HG03521 (cell line): ENCODE results near the gene CLCN4.

Source experiments
- ATAC-seq: cut with Tn5 transposase; IDR thresholded peaks from one replicate; pipeline ENCODE4 v1.9.1; 2021; ENCODE audit warnings: mild to moderate bottlenecking, moderate library complexity; ENCODE audit not compliant: unreplicated experiment

CLCN4 gene

DNA sequence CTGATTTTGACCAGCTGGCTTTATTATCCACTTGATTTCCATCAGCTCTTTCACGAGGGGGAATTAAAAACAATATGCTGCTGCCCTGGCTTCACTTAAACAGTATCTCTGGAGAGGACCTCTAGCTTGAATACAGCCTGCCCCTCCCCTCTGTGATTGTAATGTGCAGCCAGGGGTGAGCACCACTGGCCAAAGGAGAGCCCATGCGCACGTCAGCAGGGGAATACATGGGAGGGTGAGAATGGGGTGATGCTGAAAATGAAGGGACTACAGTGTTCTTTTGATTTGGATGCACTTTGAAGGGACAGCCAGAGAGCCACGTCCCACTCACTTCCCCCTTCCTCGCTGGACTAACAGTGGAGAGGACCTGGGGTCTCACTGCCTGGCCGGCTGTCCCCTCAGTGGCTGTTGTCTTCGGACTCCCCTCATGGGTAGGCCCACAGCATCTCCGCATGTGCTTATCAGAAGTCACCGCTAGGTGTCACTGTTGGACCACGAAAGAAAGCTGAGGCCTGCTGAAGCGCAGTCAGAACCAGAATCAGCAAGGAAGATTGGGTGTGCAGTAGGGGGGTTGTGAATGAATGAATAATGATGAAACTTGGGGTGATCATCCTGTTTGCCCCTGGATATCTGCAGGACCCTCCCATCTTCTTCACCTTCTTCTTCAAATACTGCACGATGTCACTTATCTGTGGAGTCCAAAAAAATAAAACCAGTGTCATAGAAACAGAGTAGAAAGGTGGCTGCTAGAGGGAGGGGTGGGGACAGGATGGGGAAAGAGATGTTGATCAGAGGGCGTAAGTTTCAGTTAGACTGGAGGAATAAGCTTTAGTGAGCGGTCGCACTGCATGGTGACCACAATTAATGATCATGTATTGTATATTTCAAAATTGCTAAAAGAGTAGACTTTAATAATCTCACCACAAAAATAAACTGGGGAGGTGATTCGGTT is 32.8 kb downstream of the CLCN4 start:
- peak; percentile 80 for ATAC-seq

DNA sequence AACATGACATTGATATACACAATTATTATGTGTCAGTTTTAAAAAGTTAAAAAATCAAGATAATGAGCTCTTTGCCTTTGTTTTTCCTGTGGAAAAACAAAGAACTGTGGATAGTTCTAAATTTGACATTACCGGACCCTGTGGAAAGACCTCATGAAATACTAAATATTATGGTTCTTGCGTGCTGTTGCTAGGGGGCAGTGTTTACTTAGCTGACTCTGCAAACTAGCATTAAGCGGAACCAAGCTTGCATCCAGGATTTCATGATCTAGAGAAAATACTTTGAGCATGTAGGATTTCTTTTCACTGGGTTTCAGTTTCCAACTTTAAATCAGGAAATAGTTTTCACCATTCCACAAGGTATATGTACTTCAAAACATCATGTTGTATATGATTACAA is 33.6 kb downstream of the CLCN4 start:
- no peak for ATAC-seq

DNA sequence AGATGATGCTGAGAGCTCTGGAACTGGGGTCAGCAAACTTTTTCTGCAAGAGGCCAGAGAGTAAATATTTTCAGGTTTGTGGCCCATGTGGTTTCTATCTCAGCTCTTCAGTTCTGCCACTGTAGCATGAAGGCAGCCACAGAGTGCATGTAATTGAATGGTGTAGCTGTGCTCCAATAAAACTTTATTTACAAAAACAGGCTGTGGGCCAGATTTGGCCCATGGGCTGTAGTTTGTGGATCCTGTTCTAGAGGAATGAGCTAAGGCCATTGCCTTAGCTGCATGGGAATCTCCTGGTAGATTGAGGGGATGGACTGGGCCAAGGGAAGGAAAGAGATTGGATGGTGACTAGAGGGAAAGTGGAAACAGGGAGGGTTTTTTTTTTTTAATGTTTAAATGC is 36.8 kb downstream of the CLCN4 start:
- no peak for ATAC-seq

DNA sequence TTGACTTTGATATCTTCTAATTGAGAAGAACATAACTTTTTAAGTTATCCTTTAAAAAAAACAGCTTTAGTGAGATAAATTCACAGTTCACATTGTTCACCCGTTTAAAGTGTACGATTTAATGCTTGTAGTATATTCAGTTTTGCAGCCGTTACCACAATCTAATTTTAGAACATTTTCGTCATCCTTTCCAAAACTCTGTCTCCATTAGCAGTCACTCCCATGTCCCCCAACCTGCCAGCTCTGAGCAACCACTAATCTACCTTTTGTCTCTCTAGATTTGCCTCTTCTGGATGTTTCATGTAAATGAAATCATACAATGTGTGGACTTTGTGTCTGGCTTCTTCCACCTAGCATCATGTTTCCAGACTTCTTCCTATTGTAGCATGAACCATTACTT is 38.6 kb downstream of the CLCN4 start:
- no peak for ATAC-seq

DNA sequence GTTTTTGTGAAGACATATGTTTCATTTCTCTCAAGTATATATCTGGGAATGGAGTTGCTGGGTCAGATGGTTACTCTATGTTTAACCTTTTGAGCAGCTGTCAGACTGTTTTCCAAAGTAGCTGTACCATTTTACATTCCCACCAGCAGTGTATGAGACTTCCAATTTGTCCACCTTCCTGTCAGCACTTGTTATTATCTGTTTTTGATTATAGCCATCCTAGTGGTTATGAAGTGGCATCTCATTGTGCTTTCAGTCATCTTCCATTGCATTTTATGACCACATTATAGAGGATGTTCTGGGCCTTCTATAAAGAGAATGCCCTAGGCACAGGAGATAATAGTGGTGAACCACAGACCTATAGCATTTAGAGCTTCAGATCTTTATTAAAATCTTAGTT is 39.2 kb downstream of the CLCN4 start:
- ATAC-seq: no peak

DNA sequence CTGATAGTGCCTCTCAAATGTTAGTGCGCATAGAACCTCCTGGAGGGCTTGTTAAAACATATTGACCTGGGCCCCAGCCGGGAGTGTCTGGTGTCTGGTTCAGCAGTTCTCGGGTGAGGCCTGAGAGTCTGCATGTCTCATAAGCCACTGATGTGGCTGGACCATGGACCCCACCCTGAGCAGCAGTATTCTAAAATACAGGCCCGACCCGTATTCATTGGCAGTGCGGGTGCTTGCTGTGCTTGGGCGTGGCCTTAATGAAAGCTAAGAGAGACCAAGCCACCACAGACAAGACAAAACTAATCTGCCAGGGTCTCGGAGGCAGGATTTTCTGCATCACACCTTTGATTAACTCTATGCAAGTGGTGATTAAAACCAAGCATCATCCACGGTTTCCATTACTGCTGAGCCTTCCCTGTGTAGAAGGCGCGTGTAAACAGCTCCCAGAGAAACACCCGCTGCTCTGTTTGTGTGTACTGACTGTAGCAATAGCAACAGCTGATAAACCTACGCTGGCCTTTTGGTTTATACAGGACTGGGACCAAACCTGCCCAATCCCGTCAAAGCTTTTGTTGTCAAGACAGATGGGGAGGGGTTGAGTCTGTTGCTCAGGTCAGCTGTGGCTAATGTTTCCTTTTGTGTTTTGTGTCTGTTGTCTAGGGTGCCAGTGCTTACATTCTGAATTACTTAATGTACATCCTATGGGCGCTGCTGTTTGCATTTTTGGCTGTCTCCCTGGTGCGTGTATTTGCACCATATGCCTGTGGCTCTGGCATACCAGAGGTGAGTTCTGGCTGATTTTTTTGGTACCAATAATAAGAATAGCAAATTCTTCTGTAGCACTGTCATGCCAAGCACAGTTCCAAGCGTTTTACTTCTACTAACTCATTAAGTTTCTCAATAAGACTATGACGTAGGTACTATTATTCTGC is 40.8 kb downstream of the CLCN4 start:
- ATAC-seq: no peak

DNA sequence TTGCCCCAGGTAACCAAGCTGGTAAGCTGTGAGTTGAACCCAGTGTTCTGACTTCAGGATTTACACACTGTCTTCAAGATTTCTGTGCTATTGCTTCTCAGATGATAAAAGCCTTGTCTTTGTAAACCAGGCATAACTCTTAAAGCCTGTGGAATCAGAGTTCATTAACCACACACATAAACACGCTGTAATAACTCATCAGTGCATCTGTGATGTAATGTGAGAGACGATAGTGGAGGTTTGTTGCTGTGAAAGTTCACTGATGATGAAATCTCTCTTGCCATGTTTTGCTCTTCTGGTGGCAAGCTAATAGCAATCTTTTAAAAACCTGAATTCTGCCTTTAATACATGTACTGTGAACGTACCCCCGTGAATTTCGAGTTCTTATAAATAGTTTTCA is 41.5 kb downstream of the CLCN4 start:
- ATAC-seq: no peak

DNA sequence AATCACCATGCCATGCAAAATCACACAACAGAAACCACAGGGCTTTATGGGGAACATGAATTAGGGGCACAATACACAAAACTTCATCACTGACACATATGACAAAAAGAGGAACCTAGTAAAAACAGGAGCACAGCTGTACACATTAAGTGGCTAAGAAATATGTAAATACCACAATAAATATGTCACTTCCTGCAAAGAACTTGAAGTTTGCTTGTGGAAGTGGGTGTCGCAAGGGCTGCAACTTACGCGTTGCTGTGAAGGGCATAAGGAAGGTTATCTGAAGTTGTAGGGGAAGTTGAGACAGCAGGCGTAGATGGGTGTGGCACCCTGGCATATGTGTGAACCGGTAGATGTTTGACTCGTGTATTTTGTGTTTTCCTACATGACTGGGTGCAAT is 42.4 kb downstream of the CLCN4 start:
- peak; percentile 81 for ATAC-seq

DNA sequence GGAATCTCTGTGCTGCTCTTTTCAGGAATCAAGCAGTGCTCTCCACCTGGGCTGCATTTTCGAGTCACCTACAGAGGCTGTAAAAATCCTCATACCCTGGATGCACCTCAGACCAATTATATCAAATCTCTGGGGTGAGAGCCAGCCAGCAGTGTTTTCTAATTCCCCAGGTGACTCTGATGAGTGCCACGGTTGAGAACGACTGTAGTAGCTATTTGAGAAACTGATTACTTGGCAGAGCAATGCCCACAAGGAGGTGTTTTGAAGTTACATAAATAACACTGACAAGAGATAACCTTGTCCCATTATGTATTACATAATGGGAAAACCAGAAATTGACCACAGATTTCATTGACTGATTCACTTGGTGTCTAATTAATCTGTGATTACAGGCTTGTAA is 46.8 kb downstream of the CLCN4 start:
- no peak for ATAC-seq

DNA sequence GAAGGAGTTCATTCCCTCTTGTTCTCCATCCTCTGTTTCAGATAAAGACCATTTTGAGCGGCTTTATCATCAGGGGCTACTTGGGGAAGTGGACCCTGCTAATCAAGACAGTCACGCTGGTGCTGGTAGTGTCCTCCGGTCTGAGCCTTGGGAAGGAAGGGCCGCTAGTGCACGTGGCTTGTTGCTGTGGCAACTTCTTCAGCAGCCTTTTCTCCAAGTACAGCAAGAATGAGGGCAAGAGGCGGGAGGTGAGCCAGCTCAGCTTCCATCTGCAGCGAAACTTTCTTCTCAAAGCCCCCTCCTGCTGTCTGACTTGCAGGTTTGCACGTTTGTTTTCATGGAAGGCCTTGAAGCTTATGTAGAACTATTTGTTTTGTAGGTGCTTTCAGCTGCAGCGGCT is 49.5 kb downstream of the CLCN4 start:
- ATAC-seq: no peak

DNA sequence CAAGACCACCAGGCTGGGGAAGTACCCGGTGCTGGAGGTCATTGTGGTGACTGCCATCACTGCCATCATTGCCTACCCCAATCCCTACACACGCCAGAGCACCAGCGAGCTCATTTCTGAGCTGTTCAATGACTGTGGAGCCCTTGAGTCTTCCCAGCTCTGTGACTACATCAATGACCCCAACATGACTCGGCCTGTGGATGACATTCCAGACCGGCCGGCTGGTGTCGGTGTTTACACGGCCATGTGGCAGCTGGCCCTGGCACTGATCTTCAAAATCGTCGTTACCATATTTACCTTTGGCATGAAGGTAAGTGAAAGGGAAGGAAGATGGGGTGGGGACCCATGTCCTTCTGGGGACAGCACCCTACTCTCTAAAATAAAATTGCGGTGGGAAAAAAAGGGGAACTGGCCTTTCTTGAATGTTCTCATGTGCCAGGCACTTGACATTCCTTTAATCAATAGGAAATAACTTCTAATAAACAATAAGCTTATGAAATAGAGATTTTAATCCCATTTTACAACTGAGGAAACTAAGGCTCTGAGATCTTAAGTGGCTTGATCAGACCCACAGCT is 51.6 kb downstream of the CLCN4 start:
- ATAC-seq: no peak

DNA sequence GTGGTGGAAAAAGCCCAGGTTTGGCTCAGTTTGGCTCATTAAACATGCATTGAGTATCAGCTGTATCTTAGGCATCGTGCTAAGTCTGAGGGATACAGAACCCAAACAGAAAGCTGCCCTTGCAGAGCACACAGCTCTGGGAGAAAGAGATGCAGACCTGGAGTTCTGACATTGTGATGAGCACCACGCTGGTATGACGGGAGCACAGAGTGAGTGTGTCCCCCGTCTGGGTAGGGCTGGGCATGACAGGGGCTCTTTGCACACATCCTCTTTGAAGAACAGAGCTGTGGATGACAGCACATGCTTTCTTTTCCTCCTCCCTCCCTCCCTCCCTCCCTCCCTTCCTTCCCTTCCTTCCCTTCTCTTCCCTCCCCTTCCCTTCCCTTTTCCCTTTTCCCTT is 52.2 kb downstream of the CLCN4 start:
- ATAC-seq: no peak

DNA sequence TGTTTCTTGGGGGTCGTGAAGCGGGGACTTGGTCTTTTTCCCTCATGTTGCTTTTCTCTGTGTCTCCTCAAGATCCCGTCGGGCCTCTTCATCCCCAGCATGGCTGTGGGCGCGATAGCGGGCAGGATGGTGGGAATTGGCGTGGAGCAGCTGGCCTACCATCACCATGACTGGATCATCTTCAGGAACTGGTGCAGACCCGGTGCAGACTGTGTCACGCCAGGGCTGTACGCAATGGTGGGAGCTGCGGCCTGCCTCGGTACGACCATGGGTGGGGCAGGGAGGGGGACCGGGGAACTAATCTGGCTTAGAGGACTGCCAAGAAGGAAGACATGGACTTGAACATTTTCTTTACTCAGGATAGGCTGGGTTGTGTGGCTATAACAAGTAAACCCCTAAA is 55.6 kb downstream of the CLCN4 start:
- ATAC-seq: no peak

DNA sequence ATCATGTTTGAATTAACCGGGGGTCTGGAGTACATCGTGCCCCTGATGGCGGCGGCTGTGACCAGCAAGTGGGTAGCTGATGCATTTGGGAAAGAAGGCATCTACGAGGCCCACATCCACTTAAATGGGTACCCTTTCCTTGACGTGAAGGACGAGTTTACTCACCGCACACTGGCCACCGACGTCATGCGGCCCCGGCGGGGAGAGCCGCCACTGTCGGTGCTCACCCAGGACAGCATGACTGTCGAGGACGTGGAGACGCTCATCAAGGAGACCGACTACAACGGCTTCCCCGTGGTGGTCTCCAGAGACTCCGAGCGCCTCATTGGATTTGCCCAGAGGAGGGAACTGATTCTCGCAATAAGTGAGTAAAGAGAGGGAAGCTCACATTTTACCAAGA is 56.9 kb downstream of the CLCN4 start:
- ATAC-seq: no peak

DNA sequence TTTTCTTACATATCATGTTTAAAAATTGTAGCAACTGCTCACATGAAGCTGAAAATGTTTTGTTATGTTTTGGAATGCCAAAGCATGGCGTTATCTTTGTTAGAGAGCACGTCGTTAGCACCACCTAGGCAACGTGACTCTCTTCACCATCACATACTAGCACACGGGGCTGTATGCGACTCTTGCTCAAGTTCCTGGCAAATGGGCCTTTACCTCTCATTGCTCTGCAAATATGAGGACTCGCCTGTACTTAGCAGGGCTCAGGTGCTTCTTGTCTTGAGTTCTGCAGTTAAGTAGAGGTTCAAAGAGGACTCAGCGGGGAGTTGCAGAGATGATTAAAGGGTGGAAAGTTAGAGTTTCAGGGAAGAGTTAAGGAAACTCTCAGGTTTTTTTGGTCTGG is 59.4 kb downstream of the CLCN4 start:
- ATAC-seq: no peak

DNA sequence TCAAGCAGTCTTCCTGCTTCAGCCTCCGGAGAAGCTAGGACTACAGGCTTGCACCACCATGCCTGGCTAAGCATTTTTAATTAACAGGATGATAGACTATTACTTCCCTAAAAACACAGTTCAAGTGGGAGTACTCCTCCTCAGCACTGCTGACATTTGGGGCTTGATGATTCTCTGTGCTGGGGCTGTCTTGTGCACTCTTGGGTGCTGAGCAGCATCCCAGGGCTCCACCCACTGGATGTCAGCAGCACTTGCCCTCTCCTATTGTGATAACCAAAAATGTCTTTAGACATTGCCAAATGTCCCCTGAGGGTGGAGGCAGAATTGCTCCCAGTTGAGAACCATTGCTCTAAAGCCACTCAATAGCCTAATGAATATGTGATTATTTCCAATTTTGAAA is 60.4 kb downstream of the CLCN4 start:
- no peak for ATAC-seq

DNA sequence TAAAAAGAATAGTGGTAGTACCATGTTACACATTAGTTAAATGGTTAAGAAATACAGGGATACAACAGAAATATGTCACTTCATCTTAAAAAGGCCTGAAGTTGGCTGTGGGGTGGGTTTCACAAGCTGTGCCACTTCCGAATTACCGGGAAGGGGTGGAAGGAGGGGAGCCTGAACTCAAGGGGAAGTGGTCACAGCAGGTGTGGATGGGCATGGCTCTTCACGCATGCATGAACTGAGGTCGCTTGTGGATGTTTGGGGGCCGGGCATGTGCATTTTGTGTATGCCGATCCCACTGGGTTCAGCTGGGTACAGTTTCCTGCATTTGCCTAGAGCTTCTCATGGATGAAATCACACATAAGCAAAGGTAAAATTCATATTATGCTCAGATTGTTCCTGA is 64.9 kb downstream of the CLCN4 start:
- ATAC-seq: no peak

DNA sequence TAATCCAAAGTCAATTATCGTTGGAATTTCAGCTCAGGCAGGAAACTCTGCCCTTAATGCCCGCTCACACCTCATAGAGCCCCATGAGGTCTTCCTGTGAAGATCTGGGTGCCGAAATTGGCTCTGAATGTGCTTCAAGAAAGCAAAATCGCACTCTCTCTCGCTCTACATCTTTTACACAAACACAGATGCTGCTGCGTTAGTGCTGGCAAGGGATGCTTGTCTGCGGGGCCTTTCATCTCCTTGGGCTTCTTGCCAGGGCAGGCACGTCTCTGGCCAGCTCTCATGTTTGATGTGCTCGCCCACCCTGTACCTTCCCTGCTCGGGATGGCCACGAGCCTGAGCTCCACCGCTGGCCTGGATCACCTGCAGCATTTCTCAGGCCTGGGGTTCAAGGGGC is 66.5 kb downstream of the CLCN4 start:
- ATAC-seq: no peak

DNA sequence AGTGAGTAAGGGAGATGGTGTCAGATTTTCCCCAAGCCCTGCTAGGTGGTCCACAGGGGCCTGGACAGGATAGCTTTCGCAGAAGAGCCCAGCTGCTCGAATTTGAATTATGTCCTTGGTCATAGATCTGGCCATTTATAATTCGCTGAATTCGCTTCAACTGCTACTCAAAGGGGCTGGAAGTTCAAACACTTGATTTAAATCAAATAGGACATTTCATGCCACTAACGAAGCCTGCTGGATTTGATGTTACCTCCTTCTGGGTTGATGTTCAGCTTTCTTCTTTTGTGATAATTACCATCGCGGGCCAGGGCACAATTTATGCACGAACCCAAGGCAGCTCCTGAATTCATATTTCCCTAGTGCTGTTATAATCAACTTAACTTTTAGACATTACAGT is 67.0 kb downstream of the CLCN4 start:
- no peak for ATAC-seq

DNA sequence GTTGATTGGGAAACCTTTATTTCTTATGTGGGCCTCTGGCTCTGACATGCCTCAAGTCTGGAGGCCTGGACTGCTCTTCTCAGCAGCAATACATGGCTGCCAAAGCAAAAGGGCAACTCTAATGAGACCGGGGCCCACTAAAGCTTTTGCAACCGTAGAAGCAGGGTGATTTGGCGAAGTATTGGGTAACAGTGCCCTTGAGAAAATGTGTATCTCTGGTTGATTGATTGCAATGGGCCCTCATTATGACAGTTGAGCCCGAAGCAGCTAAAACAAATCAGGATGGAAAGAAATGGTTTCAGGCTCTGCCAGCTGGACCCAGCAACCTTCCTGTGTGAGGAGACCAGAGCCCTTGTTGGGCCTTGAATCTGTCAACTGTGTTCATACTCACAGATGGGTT is 73.4 kb downstream of the CLCN4 start:
- no peak for ATAC-seq

DNA sequence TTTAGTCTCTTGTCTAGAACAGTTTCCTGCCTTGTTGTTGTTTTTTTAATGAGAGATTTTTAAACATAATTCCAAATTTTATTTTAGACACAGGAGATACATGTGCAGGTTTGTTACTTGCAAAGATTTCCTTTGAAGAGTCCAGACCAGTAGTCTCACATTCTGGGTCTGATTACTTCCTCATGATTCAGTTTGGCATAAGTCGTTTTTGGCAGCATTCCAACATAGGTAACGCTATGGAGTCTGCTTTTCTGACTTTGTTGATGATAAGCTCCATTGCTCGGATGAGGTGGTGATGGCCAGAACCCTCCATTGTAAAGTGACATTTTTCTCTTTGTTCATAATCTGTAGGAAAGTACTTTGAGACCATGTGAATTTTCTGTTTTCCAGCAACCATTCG is 74.7 kb downstream of the CLCN4 start:
- no peak for ATAC-seq

DNA sequence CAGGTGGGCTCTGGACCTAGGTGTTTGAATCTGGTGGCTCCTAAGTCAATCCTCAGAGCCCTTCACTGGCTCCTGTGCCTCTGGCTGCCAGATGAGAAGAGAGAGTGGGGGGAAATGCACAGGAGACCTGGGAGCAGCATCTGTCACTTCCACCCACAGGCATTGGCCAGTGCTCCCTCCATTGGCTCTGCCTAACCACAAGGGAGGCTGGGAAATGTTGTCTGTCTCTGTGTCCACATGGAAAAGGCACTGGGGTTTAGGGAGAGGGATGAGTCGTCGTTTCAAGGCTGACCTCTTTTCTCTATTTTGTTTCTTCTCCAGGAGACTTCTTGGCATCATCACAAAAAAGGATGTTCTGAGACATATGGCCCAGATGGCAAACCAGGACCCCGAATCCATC is 76.4 kb downstream of the CLCN4 start:
- no peak for ATAC-seq
